Measurements from ENCODE around the gene VAC14. TPM values are rescaled to one million over a fixed set of nuclear protein-coding genes. Genes with fewer than 3 reads are reported as not detected.

VAC14 gene
- total RNA-seq, 4 donors from 2014 or later: 20.1 to 47.8 (median 39.0) TPM

- DNase-seq (ENCODE audit: low spot score in 2 of 2): no peak
- no peak overlapping the region for H3K4me3 ChIP-seq (ENCODE audit: low read depth, poor library complexity, severe bottlenecking)
- WGBS, 2 donors: 77 to 89% methylated on average over 5 to 8 of the region's 8 CpGs
- intact Hi-C loops (cut with DNase I; ENCODE audit: low total_unique reads): no loop called here
- TF ChIP-seq CTCF (IDR thresholded peaks at IDR 0.05): no peak
- no peak for TF ChIP-seq POLR2A (IDR thresholded peaks at IDR 0.05)
Observed at GRCh38 chr16:70769131-70769530, 31.8 kb downstream of the VAC14 start.

- DNase-seq (ENCODE audit: low spot score in 2 of 2): no peak
- TF ChIP-seq POLR2A (IDR thresholded peaks at IDR 0.05) (no peak), CTCF (IDR thresholded peaks at IDR 0.05) (no peak)
- intact Hi-C loops (cut with DNase I; ENCODE audit: low total_unique reads): no loop called here
- 24 to 28% methylated on average over 5 of the region's 5 CpGs for WGBS, 2 donors
- no peak overlapping the region for H3K4me3 ChIP-seq (ENCODE audit: low read depth, poor library complexity, severe bottlenecking)
Observed at GRCh38 chr16:70768203-70768580, 32.8 kb downstream of the VAC14 start.

- intact Hi-C loops (cut with DNase I; ENCODE audit: low total_unique reads): no loop called here
- no peak overlapping the region for H3K4me3 ChIP-seq (ENCODE audit: low read depth, poor library complexity, severe bottlenecking)
- 33 to 43% methylated on average over 4 of the region's 4 CpGs for WGBS, 2 donors
- TF ChIP-seq CTCF (IDR thresholded peaks at IDR 0.05): no peak
- TF ChIP-seq POLR2A (IDR thresholded peaks at IDR 0.05): no peak
- no peak for DNase-seq (ENCODE audit: low spot score in 2 of 2)
Observed at GRCh38 chr16:70767377-70768202, 33.4 kb downstream of the VAC14 start.

GRCh38 chr16:70766658-70767057, 34.3 kb downstream of the VAC14 start:
- intact Hi-C loops (cut with DNase I; ENCODE audit: low total_unique reads): no loop called here
- whole genome bisulfite sequencing, 2 donors: 86 to 87% methylated on average over 4 of the region's 4 CpGs
- H3K4me3 ChIP-seq (ENCODE audit: low read depth, poor library complexity, severe bottlenecking): no peak overlapping the region
- no peak for DNase-seq (ENCODE audit: low spot score in 2 of 2)
- TF ChIP-seq CTCF (IDR thresholded peaks at IDR 0.05) (no peak), POLR2A (IDR thresholded peaks at IDR 0.05) (no peak)

GRCh38 chr16:70766176-70766575, 34.8 kb downstream of the VAC14 start:
- intact Hi-C loops (cut with DNase I; ENCODE audit: low total_unique reads): no loop called here
- H3K4me3 ChIP-seq (ENCODE audit: low read depth, poor library complexity, severe bottlenecking): no peak overlapping the region
- no peak for TF ChIP-seq POLR2A (IDR thresholded peaks at IDR 0.05)
- TF ChIP-seq CTCF (IDR thresholded peaks at IDR 0.05): no peak
- DNase-seq (ENCODE audit: low spot score in 2 of 2): no peak
- WGBS, 2 donors: 86 to 91% methylated on average over 8 of the region's 8 CpGs

GRCh38 chr16:70765491-70765890, 35.5 kb downstream of the VAC14 start:
- TF ChIP-seq POLR2A (IDR thresholded peaks at IDR 0.05) (no peak), CTCF (IDR thresholded peaks at IDR 0.05) (no peak)
- H3K4me3 ChIP-seq (ENCODE audit: low read depth, poor library complexity, severe bottlenecking): no peak overlapping the region
- intact Hi-C loops (cut with DNase I; ENCODE audit: low total_unique reads): no loop called here
- DNase-seq (ENCODE audit: low spot score in 2 of 2): no peak
- 88 to 94% methylated on average over 8 of the region's 8 CpGs for WGBS, 2 donors

All from lower leg skin (tissue), 4 donors.